WI38 (cell line): Measurements from ENCODE around the gene PEMT.

Source experiments
- H3K4me3 ChIP-seq: 2 replicates; pipeline ENCODE4 v1.5.1; 2011; ENCODE audit warnings: low read depth, mild to moderate bottlenecking, control low read depth, low read length
- CTCF ChIP-seq: IDR thresholded peaks from 2 replicates; pipeline ENCODE4 v1.5.1; 2012; ENCODE audit warnings: low read depth, mild to moderate bottlenecking, control low read depth, low read length

PEMT gene

GRCh38 chr17:17568772-17569195, 22.7 kb downstream of the PEMT start:
- no peak overlapping the region for H3K4me3 ChIP-seq
- peak; percentile 83 for TF ChIP-seq CTCF

DNA sequence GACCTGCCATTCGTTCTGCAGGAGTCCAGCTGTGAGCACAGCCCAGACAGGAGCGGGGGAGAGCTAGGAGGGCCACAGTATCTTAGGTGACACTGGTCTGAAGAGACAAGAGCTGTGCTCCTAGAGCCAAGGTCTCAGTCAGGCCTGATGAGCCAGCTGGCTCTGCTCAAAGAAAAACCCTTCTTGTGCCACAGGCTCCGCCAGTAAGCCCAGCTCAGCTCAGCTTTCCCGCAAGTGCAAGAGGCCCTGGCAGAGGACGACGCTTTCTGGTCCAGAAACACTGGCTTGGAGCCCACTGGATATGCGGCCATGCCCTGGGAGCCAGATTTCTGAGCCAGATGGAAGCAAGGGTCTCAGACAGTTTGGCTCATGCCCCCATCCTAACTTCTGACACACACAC, 23.9 kb downstream of the PEMT start:
- no peak for TF ChIP-seq CTCF
- no peak overlapping the region for H3K4me3 ChIP-seq

- TF ChIP-seq CTCF: no peak
- no peak overlapping the region for H3K4me3 ChIP-seq
Measured at GRCh38 chr17:17566896-17567513, 24.5 kb downstream of the PEMT start.

DNA sequence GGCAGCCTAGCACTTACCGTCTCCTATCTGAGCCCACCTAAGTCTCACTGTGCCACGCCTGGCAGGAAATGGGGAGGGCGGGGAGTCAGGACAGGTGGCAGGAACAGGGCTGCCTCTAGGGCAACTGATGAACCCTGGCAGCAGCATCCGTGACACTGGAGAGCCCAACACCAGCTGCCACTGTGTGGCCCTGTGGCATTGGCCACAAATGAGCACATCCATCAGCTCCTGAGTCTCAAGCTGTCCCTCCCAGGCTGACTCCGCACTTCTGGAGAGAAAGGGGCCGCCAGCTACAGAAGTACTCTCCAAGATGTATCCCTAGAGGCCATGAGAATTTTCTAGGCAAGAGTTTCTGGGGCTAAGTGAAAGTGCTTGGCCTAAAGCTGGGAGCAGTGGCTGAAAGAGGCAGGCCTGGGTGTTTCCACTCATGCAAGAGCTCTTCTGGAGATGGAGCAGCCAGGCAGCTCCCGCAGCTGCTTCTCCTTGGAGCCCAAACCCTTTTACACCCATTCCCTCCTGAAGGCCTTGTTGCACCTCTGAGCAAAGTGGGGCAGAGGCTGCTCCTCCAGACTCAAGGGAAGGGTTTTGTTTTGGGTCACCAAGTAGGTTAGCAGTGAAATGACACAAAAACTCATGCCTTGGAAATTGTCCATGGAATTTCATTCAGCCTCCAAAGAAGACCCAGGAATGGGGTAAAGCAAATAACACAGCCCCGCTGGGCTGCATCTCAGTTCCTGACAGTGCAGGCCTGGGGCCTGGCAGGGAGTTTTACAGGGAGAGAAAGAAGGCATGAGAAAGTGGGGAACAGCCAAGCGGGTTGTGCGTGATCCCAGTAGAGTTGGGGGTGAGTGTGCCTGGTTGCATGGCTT, 25.8 kb downstream of the PEMT start:
- no peak for TF ChIP-seq CTCF
- H3K4me3 ChIP-seq: no peak overlapping the region

DNA sequence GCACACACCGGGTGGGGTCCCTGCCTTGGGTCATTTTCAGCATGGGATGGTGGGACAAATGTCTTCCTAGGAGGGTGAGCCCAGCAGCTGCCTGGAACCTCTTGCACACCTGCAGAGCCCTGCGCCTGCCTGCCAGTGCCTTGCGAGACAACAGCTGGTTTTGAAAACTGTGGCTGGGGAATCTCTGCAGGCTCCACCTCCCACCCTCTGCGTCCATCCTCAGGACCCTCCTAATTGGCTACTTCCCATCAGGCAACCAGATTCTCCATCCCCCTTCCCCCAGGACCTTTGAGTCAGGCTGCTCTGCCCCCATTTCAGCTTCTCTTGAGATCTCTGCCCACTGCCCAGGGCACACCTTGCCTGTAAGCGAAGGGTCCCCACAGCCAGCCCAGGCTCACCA, 26.6 kb downstream of the PEMT start:
- no peak overlapping the region for H3K4me3 ChIP-seq

GRCh38 chr17:17564323-17564722, 27.2 kb downstream of the PEMT start:
- no peak overlapping the region for H3K4me3 ChIP-seq
- TF ChIP-seq CTCF: no peak

More for the DNA sequence above, 26.6 kb downstream of the PEMT start:
- no peak for TF ChIP-seq CTCF

GRCh38 chr17:17563530-17563929, 28.0 kb downstream of the PEMT start:
- H3K4me3 ChIP-seq: no peak overlapping the region
- no peak for TF ChIP-seq CTCF
